HG03196 (cell line): ENCODE data around the gene MACROH2A2.

ENCODE experiments used
- ATAC-seq: cut with Tn5 transposase; IDR thresholded peaks from one replicate; pipeline ENCODE4 v1.9.1; 2021; ENCODE audit not compliant: unreplicated experiment

Gene MACROH2A2

GRCh38 chr10:70126700-70127395 lies 74.2 kb downstream of the MACROH2A2 start:
- no peak for ATAC-seq

GRCh38 chr10:70130878-70131559 lies 78.4 kb downstream of the MACROH2A2 start:
- no peak for ATAC-seq

DNA sequence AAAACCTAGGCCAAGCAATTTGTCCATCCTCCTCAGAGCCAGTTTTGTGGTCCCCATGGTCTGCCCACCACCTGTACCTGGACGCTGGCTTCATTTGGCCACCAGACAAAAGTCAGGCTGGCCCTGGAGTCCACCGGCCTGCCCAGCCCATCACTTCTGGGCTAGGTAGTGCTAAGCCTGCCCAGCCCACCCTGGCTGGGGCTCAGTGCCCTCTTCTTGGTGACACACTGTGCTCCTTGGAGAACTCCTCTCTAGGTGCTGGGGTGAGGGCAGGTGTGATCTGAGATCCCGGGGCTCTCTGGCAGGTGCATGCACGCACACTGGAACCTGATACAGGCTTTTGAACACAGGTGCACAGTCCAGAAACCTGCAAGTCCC lies 78.9 kb downstream of the MACROH2A2 start:
- no peak for ATAC-seq

- ATAC-seq: peak; percentile 72
These were observed 79.7 kb downstream of the MACROH2A2 start, which contains the start of gene AIFM2 for GRCh38 chr10:70132098-70133029. Gene AIFM2 (minus strand): TSS chr10:70132825. CDS start chr10:70124084, 8,741 bp downstream.

DNA sequence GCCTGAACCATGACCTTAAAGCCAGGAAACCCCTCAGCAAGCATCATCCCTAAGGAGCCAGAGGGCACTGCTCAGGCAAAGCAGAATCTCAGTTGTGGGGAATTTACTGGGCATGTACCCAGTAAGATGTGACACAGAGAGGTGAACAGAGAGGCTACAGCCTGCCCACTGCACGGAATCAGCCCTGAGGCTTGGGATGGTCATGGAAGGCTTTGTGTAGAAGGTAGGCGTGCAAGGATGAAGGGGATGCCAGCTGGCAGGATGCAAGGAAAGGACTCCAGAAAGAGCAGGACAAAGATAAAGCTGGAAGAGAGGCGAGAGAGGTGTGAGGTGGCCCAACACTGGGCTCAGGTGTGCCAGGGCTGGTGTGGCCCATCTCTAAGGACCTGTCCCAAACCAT lies 82.4 kb downstream of the MACROH2A2 start:
- no peak for ATAC-seq

DNA sequence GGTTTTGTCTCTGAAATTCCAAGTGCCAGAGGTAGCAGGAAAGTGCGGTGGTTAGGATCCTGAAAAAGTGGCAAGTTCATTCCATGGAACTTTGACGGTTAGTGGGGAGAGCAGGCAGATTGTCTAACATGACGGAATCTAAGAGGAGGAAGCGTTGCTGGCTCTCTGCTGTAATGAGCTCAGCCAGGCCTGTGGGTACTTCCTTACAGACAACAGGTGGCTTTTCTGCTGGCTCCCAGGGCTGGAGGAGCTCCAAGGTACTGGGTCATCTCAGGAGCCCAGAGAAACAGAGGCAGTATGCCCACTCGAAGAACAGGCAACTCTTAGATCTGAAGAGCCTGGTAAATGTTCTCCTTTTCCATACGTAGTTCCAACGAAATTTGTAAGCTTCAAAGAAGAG lies 83.0 kb downstream of the MACROH2A2 start:
- no peak for ATAC-seq

- ATAC-seq: no peak
These were observed 84.5 kb downstream of the MACROH2A2 start for GRCh38 chr10:70137135-70137534.

GRCh38 chr10:70137927-70138883 lies 85.6 kb downstream of the MACROH2A2 start:
- ATAC-seq: no peak

GRCh38 chr10:70139151-70139996 lies 86.7 kb downstream of the MACROH2A2 start:
- ATAC-seq: no peak

DNA sequence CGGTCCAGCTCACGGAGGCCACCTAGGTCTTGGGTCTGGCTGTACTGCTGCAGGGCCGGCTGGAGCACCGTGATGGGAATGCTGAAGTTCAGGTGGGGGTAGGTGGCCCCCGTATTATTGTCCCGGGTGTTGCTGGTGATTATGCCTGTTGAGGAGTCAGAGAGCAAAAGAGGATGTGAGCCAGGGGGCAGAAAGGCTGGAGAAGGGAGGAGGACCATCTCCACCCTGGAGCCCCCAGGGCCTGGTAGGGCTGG lies 87.3 kb downstream of the MACROH2A2 start:
- ATAC-seq: no peak

GRCh38 chr10:70140297-70140696 lies 87.7 kb downstream of the MACROH2A2 start:
- ATAC-seq: no peak

- no peak for ATAC-seq
These were observed 89.9 kb downstream of the MACROH2A2 start for GRCh38 chr10:70142555-70142954.

GRCh38 chr10:70144372-70145110 lies 91.9 kb downstream of the MACROH2A2 start:
- no peak for ATAC-seq

- peak; percentile 8 for ATAC-seq
These were observed 92.6 kb downstream of the MACROH2A2 start for GRCh38 chr10:70145166-70145665.

DNA sequence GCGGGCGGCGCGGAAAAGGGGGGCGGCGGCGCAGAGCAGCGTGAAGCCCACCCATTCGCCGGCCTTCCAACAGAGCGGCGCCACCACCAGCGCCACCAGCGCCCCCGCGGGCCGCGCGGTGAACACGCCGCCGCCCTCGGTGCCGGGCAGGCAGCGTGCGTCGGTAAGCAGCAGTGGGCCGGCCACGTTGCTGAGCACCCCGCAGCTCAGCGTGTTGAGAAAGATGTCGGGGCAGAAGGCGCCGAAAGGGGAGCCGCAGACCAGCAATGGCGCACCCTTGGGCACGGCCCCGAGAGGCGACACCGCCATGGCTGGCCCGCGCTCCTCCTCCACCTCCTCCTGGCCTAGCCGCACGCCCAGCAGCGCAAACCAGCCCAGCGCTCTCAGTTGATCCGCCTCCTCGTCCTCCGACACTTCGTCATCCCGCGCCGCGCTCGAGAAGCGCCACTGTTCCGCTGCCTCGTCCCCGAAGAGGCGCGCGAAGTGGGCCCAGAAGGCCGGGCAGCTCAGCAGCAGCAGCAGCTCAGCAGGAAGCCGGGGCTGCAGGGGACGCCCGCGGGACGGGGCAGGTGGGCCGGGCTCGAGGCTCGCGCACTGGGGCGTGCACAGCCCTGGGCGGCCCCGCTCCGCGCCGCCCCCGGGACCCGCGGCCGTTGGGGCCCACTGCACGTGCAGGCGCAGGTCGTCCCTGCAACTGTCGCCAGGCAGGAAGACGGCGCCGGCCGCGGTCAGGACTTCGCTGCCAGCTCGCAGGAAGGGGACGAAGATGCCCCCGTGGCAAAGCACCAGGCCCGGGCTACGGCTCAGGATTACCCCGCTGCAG lies 93.2 kb downstream of the MACROH2A2 start:
- peak; percentile 44 for ATAC-seq

- ATAC-seq: peak; percentile 91
These were observed 94.0 kb downstream of the MACROH2A2 start, which contains the start of gene TYSND1 for GRCh38 chr10:70146489-70147258. Gene TYSND1 (minus strand): TSS chr10:70146700. CDS start chr10:70146586, 114 bp downstream.

DNA sequence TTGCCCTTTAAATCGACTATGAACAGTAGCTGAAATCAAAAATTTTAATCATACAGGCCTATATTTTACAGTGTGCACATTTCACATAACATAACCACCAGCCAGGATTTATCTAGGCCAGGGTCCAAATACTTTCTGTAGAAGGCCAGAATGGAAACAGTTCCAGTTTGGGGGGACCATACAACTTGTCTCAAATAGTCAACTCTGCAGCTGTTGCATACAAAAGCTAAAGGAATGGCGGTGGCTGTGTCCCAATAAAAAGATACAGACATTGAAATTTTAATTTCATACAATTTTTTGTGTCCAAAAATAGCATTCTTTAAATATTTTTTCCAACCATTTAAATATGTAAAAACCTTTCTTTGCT lies 94.6 kb downstream of the MACROH2A2 start:
- ATAC-seq: no peak
